H1 (cell line): ENCODE data around the gene LIPG. TPM values are rescaled to one million over a fixed set of nuclear protein-coding genes. Genes with fewer than 3 reads are reported as not detected.

ENCODE experiments used
- CTCF ChIA-PET: fragments of 300-600 bp; sonication (Branson Sonifier 250); formaldehyde crosslinking; loops from one replicate; lab custom pipeline; 2021; ENCODE audit not compliant: partially characterized antibody; lab: Charles Lee
- POLR2A ChIA-PET: fragments of 300-600 bp; sonication (Branson Sonifier 250); formaldehyde crosslinking; loops from one replicate; lab custom pipeline; 2021; ENCODE audit warnings: inconsistent platforms; ENCODE audit not compliant: partially characterized antibody; lab: Charles Lee
- DNase-seq, 2 experiments: peaks; one replicate each; pipeline versions ENCODE4 v3.0.0 to v3.0.0-alpha.2; 2010 to 2022; ENCODE audit warnings: low spot score in 2 of 2, low read depth in 1 of 2, mixed read lengths in 1 of 2
- FAIRE-seq: peaks from 2 replicates; lab custom pipeline; 2011; peaks lifted over from hg19 to GRCh38; lab: Jason Lieb, UNC
- H2AFZ ChIP-seq: 2 replicates; pipeline ENCODE4 v1.8.1; 2012; ENCODE audit warnings: low read length, inconsistent platforms
- H2AK5ac ChIP-seq: 2 replicates; pipeline ENCODE4 v1.6.1; 2013; ENCODE audit warnings: low read depth, low read length
- H2BK120ac ChIP-seq: replicated peaks from 2 replicates; pipeline ENCODE3; 2013; ENCODE audit warnings: low read depth, low read length, inconsistent platforms
- H2BK12ac ChIP-seq: 2 replicates; pipeline ENCODE4 v1.6.1; 2013; ENCODE audit warnings: low read depth, low read length
- H2BK15ac ChIP-seq: 2 replicates; pipeline ENCODE4 v1.6.1; 2013; ENCODE audit warnings: low read length
- H2BK20ac ChIP-seq: 2 replicates; pipeline ENCODE4 v1.6.1; 2013; ENCODE audit warnings: low read length
- H2BK5ac ChIP-seq: 2 replicates; pipeline ENCODE4 v1.6.1; 2013; ENCODE audit warnings: low read depth, low read length
- H3K14ac ChIP-seq: 2 replicates; pipeline ENCODE4 v1.6.1; 2013; ENCODE audit warnings: inconsistent platforms; ENCODE audit not compliant: insufficient read length
- H3K18ac ChIP-seq: 2 replicates; pipeline ENCODE4 v1.6.1; 2013; ENCODE audit warnings: low read length; ENCODE audit errors: extremely low read depth
- H3K23ac ChIP-seq: 2 replicates; pipeline ENCODE4 v1.6.1; 2013; ENCODE audit warnings: inconsistent platforms; ENCODE audit not compliant: insufficient read length
- H3K23me2 ChIP-seq: 2 replicates; pipeline ENCODE4 v1.6.1; 2013; ENCODE audit warnings: low read depth, low read length
- H3K27ac ChIP-seq: 2 replicates; pipeline ENCODE4 v1.6.1; 2011; ENCODE audit warnings: low read depth, low read length, inconsistent platforms
- H3K27me3 ChIP-seq, 4 experiments: replicated peaks in 1 of 4; 1 replicate in 1 of 4; 2 replicates in 3 of 4; pipeline versions ENCODE4 v1.6.1 to v1.8.1; 2011 to 2013; ENCODE audit warnings: low read length in 3 of 4, mild to moderate bottlenecking in 3 of 4, inconsistent platforms in 2 of 4, mixed read lengths in 2 of 4, moderate library complexity in 1 of 4; ENCODE audit not compliant: control insufficient read depth in 3 of 4, insufficient read depth in 3 of 4; ENCODE audit errors: extremely low read depth in 1 of 4
- H3K36me3 ChIP-seq, 4 experiments: 2 replicates each; pipeline versions ENCODE4 v1.6.1 to v1.8.1; 2011 to 2013; ENCODE audit warnings: mild to moderate bottlenecking in 4 of 4, low read length in 3 of 4, moderate library complexity in 2 of 4, control low read depth in 1 of 4, inconsistent platforms in 1 of 4; ENCODE audit not compliant: insufficient read depth in 4 of 4, control insufficient read depth in 2 of 4
- H3K4ac ChIP-seq: replicated peaks from 2 replicates; pipeline ENCODE3; 2013; ENCODE audit warnings: low read length, low read depth, mixed read lengths, inconsistent platforms; ENCODE audit not compliant: insufficient read length
- H3K4me1 ChIP-seq, 4 experiments: replicated peaks in 1 of 4; 1 replicate in 1 of 4; 2 replicates in 3 of 4; pipeline versions ENCODE4 v1.6.1 to v1.8.1; 2011 to 2013; ENCODE audit warnings: low read length in 3 of 4, inconsistent platforms in 2 of 4, mixed read lengths in 1 of 4; ENCODE audit not compliant: insufficient read depth in 4 of 4, control insufficient read depth in 3 of 4
- H3K4me2 ChIP-seq, 2 experiments: 2 replicates each; pipeline versions ENCODE4 v1.6.1 to v1.8.1; 2011 to 2013; ENCODE audit warnings: low read depth in 2 of 2, low read length in 2 of 2, control low read depth in 1 of 2, inconsistent platforms in 1 of 2, mild to moderate bottlenecking in 1 of 2; ENCODE audit not compliant: insufficient read depth in 1 of 2
- H3K4me3 ChIP-seq, 4 experiments: fragments of 200-600, 300-600 bp in 1 of 4; sonication (generic), shearing (Covaris generic), sonication (Bioruptor Twin) in 1 of 4; 2 replicates each; pipeline versions ENCODE4 v1.5.1 to v1.8.1; 2011 to 2016; ENCODE audit warnings: low read length in 4 of 4, low read depth in 3 of 4, control low read depth in 2 of 4, inconsistent platforms in 2 of 4, mild to moderate bottlenecking in 2 of 4, mixed read lengths in 1 of 4, moderate library complexity in 1 of 4; ENCODE audit not compliant: insufficient read depth in 2 of 4; ENCODE audit errors: extremely low read depth in 1 of 4
- H3K56ac ChIP-seq: replicated peaks from 2 replicates; pipeline ENCODE3; 2013; ENCODE audit warnings: low read depth, mild to moderate bottlenecking, mixed read lengths, low read length, inconsistent platforms; ENCODE audit not compliant: insufficient read length
- H3K79me1 ChIP-seq: 2 replicates; pipeline ENCODE4 v1.6.1; 2013; ENCODE audit warnings: low read depth, low read length, control low read depth
- H3K79me2 ChIP-seq, 2 experiments: 2 replicates each; pipeline versions ENCODE4 v1.6.1 to v1.8.1; 2012 to 2013; ENCODE audit warnings: low read length in 2 of 2, mild to moderate bottlenecking in 2 of 2, inconsistent platforms in 1 of 2; ENCODE audit not compliant: insufficient read depth in 2 of 2, control insufficient read depth in 1 of 2
- H3K9ac ChIP-seq, 4 experiments: replicated peaks in 1 of 4; 1 replicate in 1 of 4; 2 replicates in 3 of 4; pipeline versions ENCODE4 v1.6.1 to v1.8.1; 2011 to 2013; ENCODE audit warnings: low read depth in 3 of 4, low read length in 3 of 4, control low read depth in 2 of 4, mild to moderate bottlenecking in 2 of 4, moderate library complexity in 2 of 4, inconsistent platforms in 1 of 4; ENCODE audit errors: extremely low read depth in 1 of 4
- H3K9me3 ChIP-seq, 2 experiments: 2 replicates each; pipeline versions ENCODE4 v1.6.1 to v1.8.1; 2012 to 2013; ENCODE audit warnings: mild to moderate bottlenecking in 2 of 2, moderate library complexity in 2 of 2, control low read depth in 1 of 2, inconsistent platforms in 1 of 2, low read depth in 1 of 2, low read length in 1 of 2, mixed read lengths in 1 of 2; ENCODE audit not compliant: insufficient read depth in 2 of 2
- H4K20me1 ChIP-seq, 2 experiments: replicated peaks in 1 of 2; 2 replicates each; pipeline versions ENCODE3 to v1.8.1; 2011 to 2013; ENCODE audit warnings: inconsistent platforms in 2 of 2, low read length in 2 of 2, mild to moderate bottlenecking in 1 of 2; ENCODE audit not compliant: insufficient read depth in 2 of 2, control insufficient read depth in 1 of 2
- H4K5ac ChIP-seq: 2 replicates; pipeline ENCODE4 v1.6.1; 2013; ENCODE audit warnings: low read length, low read depth, mixed read lengths, inconsistent platforms; ENCODE audit not compliant: insufficient read length
- H4K8ac ChIP-seq: 2 replicates; pipeline ENCODE4 v1.8.0; 2013; ENCODE audit warnings: mild to moderate bottlenecking, moderate library complexity, low read length, inconsistent platforms; ENCODE audit not compliant: insufficient read depth; ENCODE audit errors: extremely low read depth
- H4K91ac ChIP-seq: replicated peaks from 2 replicates; pipeline ENCODE3; 2013; ENCODE audit warnings: low read length, mixed read lengths, inconsistent platforms; ENCODE audit not compliant: insufficient read length
- CTBP2 ChIP-seq: IDR thresholded peaks from 2 replicates; pipeline ENCODE4 v1.7.0; 2011; ENCODE audit warnings: borderline replicate concordance, mild to moderate bottlenecking, moderate library complexity, mixed read lengths, low read length; ENCODE audit not compliant: insufficient read depth, insufficient read length
- POU5F1 ChIP-seq: IDR thresholded peaks from 2 replicates; pipeline ENCODE4 v1.6.1; 2011; ENCODE audit warnings: low read depth, mild to moderate bottlenecking, low read length, moderate library complexity
- TEAD4 ChIP-seq: IDR thresholded peaks from 2 replicates; pipeline ENCODE4 v1.6.1; 2012; ENCODE audit warnings: low read depth, low read length, inconsistent platforms, mixed read lengths
- whole genome bisulfite sequencing, 2 experiments: shearing (Covaris generic) in 1 of 2; methylation state at CpG; one replicate each; pipeline versions ENCODE4 v1.1.6 to v1.1.7; 2013 to 2015; ENCODE audit warnings: low lambda C conversion rate in 2 of 2, mixed read lengths in 2 of 2, inconsistent platforms in 1 of 2, low coverage in 1 of 2, missing lambda C conversion rate in 1 of 2; ENCODE audit not compliant: insufficient replicate concordance in 2 of 2, insufficient coverage in 1 of 2, insufficient read length in 1 of 2; ENCODE audit errors: extremely low coverage in 1 of 2, missing lambda C conversion rate in 1 of 2; 5-methylcytosine and 5-hydroxymethylcytosine counted together
- polyA plus RNA-seq, 7 experiments: library from polyadenylated mRNA; depleted of rRNA in 3 of 7; stranded (reverse) in 5 of 7; unstranded in 2 of 7; fragments of >200 nt in 5 of 7; fragments of 200-250 nt in 2 of 7; gene quantifications; 1 replicate in 5 of 7; 2 replicates in 1 of 7; 4 replicates in 1 of 7; pipeline versions ENCODE4 v1.2.1 to v1.2.3, GENCODE V29; 2011 to 2013; ENCODE audit warnings: missing spikeins in 2 of 7, mixed read lengths in 2 of 7
- total RNA-seq: library from RNA; stranded (reverse); fragmentation: NEBNext Ultra II Directional; extraction: Animal tissue kit (Norgen Biotek cat#: 25700); gene quantifications from 2 replicates; pipeline ENCODE4 v1.2.1, GENCODE V29; 2021

The LIPG gene
- total and polyA plus RNA-seq, 2 of the 8 experiments (the other 6 are each of a cell fraction or from before 2014, with no cell fraction given) = 9.2 to 9.8 TPM

- WGBS, 2 experiments = 98% methylated on average over 6 of the region's 6 CpGs; no CpG with 5 or more reads in 1 of the 2 experiments
- CTCF ChIA-PET = interaction anchor here (0.9 to 1.8 kb wide), 2 partner anchors 27 to 139 kb away, joined by 3 to 4 read pairs; no protein-coding TSS in a partner anchor
Measured at GRCh38 chr18:49588171-49588570, 26.3 kb downstream of the LIPG start.

More at GRCh38 chr18:49588171-49588570, 26.3 kb downstream of the LIPG start:
- Histone ChIP-seq H3K4me1 (peaks cover 0 to 7% (median 2%) of the 10 kb centered on the region in 4 experiments; a peak in 1 of 7 replicates), H3K18ac (no peak overlapping the region), H3K9me3 (no peaks in the 10 kb centered on the region), H3K4me2 (no peak overlapping the region), H3K56ac (no peak overlapping the region), H3K4me3 (no peak overlapping the region), H3K14ac (no peak overlapping the region), H2AFZ (no peak overlapping the region), H4K8ac (no peak overlapping the region), H3K9ac (no peak overlapping the region), H3K23ac (no peak overlapping the region), H3K27ac (no peak overlapping the region), H2BK20ac (no peak overlapping the region), H4K91ac (no peak overlapping the region), H4K5ac (no peak overlapping the region), H2BK12ac (no peak overlapping the region), H3K27me3 (no peaks in the 10 kb centered on the region), H3K23me2 (no peaks in the 10 kb centered on the region; the same call in 1 of the 2 replicates), H2BK5ac (no peak overlapping the region), H3K4ac (no peak overlapping the region), H2BK15ac (no peak overlapping the region), H3K36me3 (peaks cover 2 to 12% (median 7%) of the 10 kb centered on the region in 4 experiments; a peak in 5 of 8 replicates), H3K79me2 (no peaks in the 10 kb centered on the region), H4K20me1 (no peaks in the 10 kb centered on the region), H3K79me1 (no peaks in the 10 kb centered on the region), H2BK120ac (no peak overlapping the region), H2AK5ac (no peak overlapping the region)
- POLR2A ChIA-PET = interaction anchor here (0.7 kb wide), 1 partner anchor 128 kb away, joined by 3 read pairs; no protein-coding TSS in a partner anchor
- no peak for TF ChIP-seq TEAD4
- no peak for TF ChIP-seq CTBP2
- TF ChIP-seq POU5F1 = no peak
- no peak for DNase-seq
- FAIRE-seq = no peak
